K562 (cell line): Measurements from ENCODE around the gene SORT1. TPM values are rescaled to one million over a fixed set of nuclear protein-coding genes. Genes with fewer than 3 reads are reported as not detected.

Source experiments
- DIDO1 ChIP-seq: fragments of 450-650 bp; IDR thresholded peaks from 2 replicates; pipeline ENCODE4 v1.6.1; 2016; ENCODE audit warnings: low read depth, missing biosample characterization, missing genetic modification characterization
- HDAC2 ChIP-seq: fragments of 450-650 bp; IDR thresholded peaks from 2 replicates; pipeline ENCODE4 v1.6.1; 2016; ENCODE audit warnings: mild to moderate bottlenecking
- NELFE ChIP-seq: IDR thresholded peaks from 2 replicates; pipeline ENCODE4 v1.6.1; 2011; ENCODE audit warnings: mild to moderate bottlenecking; ENCODE audit not compliant: insufficient read depth, insufficient read length
- STAG1 ChIP-seq: sonication (generic); formaldehyde crosslinking; IDR thresholded peaks from 2 replicates; pipeline ENCODE4 v1.5.0; 2020; ENCODE audit warnings: missing genetic modification reagents, borderline replicate concordance
- U2AF2 ChIP-seq: fragments of 200-400 bp; formaldehyde crosslinking; optimal IDR thresholded peaks from 2 replicates; pipeline ENCODE3; 2017; ENCODE audit warnings: low read depth, mild to moderate bottlenecking, low read length
- YY1 ChIP-seq, 3 experiments: IDR thresholded peaks; 2 replicates each; pipeline ENCODE4 v1.6.1; 2011; ENCODE audit warnings: low read length in 2 of 3, mild to moderate bottlenecking in 2 of 3, moderate library complexity in 2 of 3, borderline replicate concordance in 1 of 3, control low read depth in 1 of 3, low read depth in 1 of 3; ENCODE audit not compliant: insufficient read depth in 3 of 3, insufficient replicate concordance in 2 of 3, control insufficient read depth in 1 of 3, insufficient read length in 1 of 3; ENCODE audit errors: extremely low read depth in 1 of 3
- ZBTB40 ChIP-seq, 2 experiments: fragments of 450-650 bp in 1 of 2; sonication (generic) in 1 of 2; formaldehyde crosslinking in 1 of 2; IDR thresholded peaks; 2 replicates each; pipeline versions ENCODE4 v1.7.1 to v1.9.0; 2016 to 2022; ENCODE audit warnings: inconsistent platforms in 1 of 2, mild to moderate bottlenecking in 1 of 2, missing genetic modification reagents in 1 of 2
- ZNF263 ChIP-seq: sonication (generic); formaldehyde crosslinking; IDR thresholded peaks from 2 replicates; pipeline ENCODE4 v1.8.0; 2022; ENCODE audit warnings: mild to moderate bottlenecking, missing genetic modification reagents, borderline replicate concordance
- ZNF449 ChIP-seq: fragments of 250-450 bp; sonication (Bioruptor Pico); IDR thresholded peaks from 2 replicates; pipeline ENCODE4 v1.8.0; 2022; ENCODE audit warnings: moderate library complexity, mild to moderate bottlenecking, inconsistent platforms
- ZNF507 ChIP-seq: conservative IDR thresholded peaks from 2 replicates; pipeline ENCODE4 v1.6.1; 2017; ENCODE audit warnings: missing genetic modification characterization, missing compliant biosample characterization
- ZNF511 ChIP-seq: sonication (generic); formaldehyde crosslinking; IDR thresholded peaks from 2 replicates; pipeline ENCODE4 v1.8.0; 2022; ENCODE audit warnings: mild to moderate bottlenecking, missing genetic modification reagents
- polyA plus RNA-seq, 8 experiments: library from polyadenylated mRNA; depleted of rRNA in 4 of 8; stranded (reverse) in 5 of 8; unstranded in 3 of 8; fragments of >200 nt; fragmentation: Nextera tagmentation in 2 of 8; fragmentation: Illumina TruSeq in 1 of 8; extraction: Ambion mirVana in 2 of 8; extraction: Trizol in 1 of 8; gene quantifications; 2 replicates each; pipeline versions ENCODE4 v1.2.1 to v1.2.3, GENCODE V29; 2011 to 2014; ENCODE audit warnings: inconsistent platforms in 1 of 8, missing spikeins in 1 of 8
- total RNA-seq, 7 experiments: library from RNA; depleted of rRNA in 6 of 7; stranded (reverse); fragments of >200 nt in 6 of 7; fragmentation: Illumina TruSeq in 2 of 7; extraction: Trizol in 2 of 7; gene quantifications; 2 replicates each; pipeline versions ENCODE4 v1.2.1 to v1.2.3, GENCODE V29; 2011 to 2021; ENCODE audit warnings: low replicate concordance in 1 of 7

SORT1 gene
- total and polyA plus RNA-seq, 9 of the 15 experiments (the other 6 are each of a cell fraction or from before 2014, with no cell fraction given): 27.4 to 112 (median 65.0) TPM

- no peak for TF ChIP-seq ZNF449 (CRISPR knock-in tag)
- no peak for TF ChIP-seq U2AF2
- TF ChIP-seq ZBTB40 (IDR thresholded peaks at IDR 0.05): no peak
- 0 out of 2 replicates have a peak, but pooled peaks have one; percentile 67 for TF ChIP-seq ZBTB40 (CRISPR knock-in tag; IDR thresholded peaks at IDR 0.05)
- TF ChIP-seq HDAC2: no peak
- TF ChIP-seq DIDO1: no peak
- TF ChIP-seq NELFE: no peak
- peak; percentile 61; the same call in 1 of the 2 replicates for TF ChIP-seq ZNF263 (CRISPR knock-in tag)
- TF ChIP-seq YY1 (IDR thresholded peaks at IDR 0.05; ENCODE audit: borderline replicate concordance in 1 of 3, control insufficient read depth in 1 of 3, extremely low read depth in 1 of 3, insufficient read depth in 3 of 3, insufficient read length in 1 of 3, insufficient replicate concordance in 2 of 3, low read depth in 1 of 3, low read length in 2 of 3): peak in 2 of 3 experiments; percentile 44 to 73
- peak; percentile 82 for TF ChIP-seq ZNF511 (CRISPR knock-in tag)
- TF ChIP-seq STAG1 (CRISPR knock-in tag): peak; percentile 98
- TF ChIP-seq ZNF507 (tag): no peak
Measured at GRCh38 chr1:109263597-109264378, 133.9 kb downstream of the SORT1 start (continued).
